ENCODE data around the gene SH3GL2.

Gene SH3GL2

GRCh38 chr9:17611917-17612316 is 33.1 kb downstream of the SH3GL2 start:
- DNase-seq = no peak

- no peak for DNase-seq
These were observed 34.9 kb downstream of the SH3GL2 start for GRCh38 chr9:17613758-17614157.

- no peak for DNase-seq
These were observed 35.4 kb downstream of the SH3GL2 start for GRCh38 chr9:17614250-17614649.

GRCh38 chr9:17614903-17615302 is 36.0 kb downstream of the SH3GL2 start:
- DNase-seq = no peak

GRCh38 chr9:17622141-17622540 is 43.3 kb downstream of the SH3GL2 start:
- DNase-seq = no peak

- no peak for DNase-seq
These were observed 43.9 kb downstream of the SH3GL2 start for GRCh38 chr9:17622749-17623148.

GRCh38 chr9:17623965-17624364 is 45.1 kb downstream of the SH3GL2 start:
- no peak for DNase-seq

- DNase-seq = peak; percentile 11
These were observed 45.7 kb downstream of the SH3GL2 start for GRCh38 chr9:17624571-17624970.

- peak; percentile 28 for DNase-seq
These were observed 47.0 kb downstream of the SH3GL2 start for GRCh38 chr9:17625644-17626388.

GRCh38 chr9:17627641-17628040 is 48.8 kb downstream of the SH3GL2 start:
- DNase-seq = peak; percentile 70

- DNase-seq = no peak
These were observed 49.8 kb downstream of the SH3GL2 start for GRCh38 chr9:17628624-17629023.

GRCh38 chr9:17630531-17630949 is 51.7 kb downstream of the SH3GL2 start:
- DNase-seq = no peak

- DNase-seq = no peak
These were observed 52.5 kb downstream of the SH3GL2 start for GRCh38 chr9:17631396-17631795.

- DNase-seq = no peak
These were observed 54.1 kb downstream of the SH3GL2 start for GRCh38 chr9:17632994-17633393.

- no peak for DNase-seq
These were observed 56.4 kb downstream of the SH3GL2 start for GRCh38 chr9:17635115-17635890.

GRCh38 chr9:17636349-17636748 is 57.5 kb downstream of the SH3GL2 start:
- DNase-seq = no peak

- DNase-seq = no peak
These were observed 58.0 kb downstream of the SH3GL2 start for GRCh38 chr9:17636821-17637220.

- no peak for DNase-seq
These were observed 58.4 kb downstream of the SH3GL2 start for GRCh38 chr9:17637229-17637628.

GRCh38 chr9:17648516-17648915 is 69.7 kb downstream of the SH3GL2 start:
- DNase-seq = no peak

- DNase-seq = no peak
These were observed 72.9 kb downstream of the SH3GL2 start for GRCh38 chr9:17651725-17652124.

GRCh38 chr9:17653947-17654465 is 75.1 kb downstream of the SH3GL2 start:
- no peak for DNase-seq

- no peak for DNase-seq
These were observed 78.0 kb downstream of the SH3GL2 start for GRCh38 chr9:17656889-17657288.

- DNase-seq = no peak
These were observed 79.4 kb downstream of the SH3GL2 start for GRCh38 chr9:17658237-17658636.

GRCh38 chr9:17660158-17660557 is 81.3 kb downstream of the SH3GL2 start:
- no peak for DNase-seq

Measured in NCI-H2171 (cell line).